ENCODE results near the gene CPPED1. TPM values are rescaled to one million over a fixed set of nuclear protein-coding genes. Genes with fewer than 3 reads are reported as not detected.

Gene CPPED1
- total RNA-seq, 1 donor from 2014 or later = 9.7 TPM

GRCh38 chr16:12752159-12752558 is 51.5 kb downstream of the CPPED1 start:
- Histone ChIP-seq H3K9ac (no peak overlapping the region), H3K4me1 (peaks cover 7% of the 10 kb centered on the region), H3K4me2 (no peak overlapping the region), H3K79me2 (ENCODE audit: low read depth) (no peaks in the 10 kb centered on the region), H4K20me1 (ENCODE audit: low read depth) (no peaks in the 10 kb centered on the region), H3K36me3 (no peaks in the 10 kb centered on the region), H3F3A (ENCODE audit: low read depth) (no peaks in the 10 kb centered on the region), H3K9me3 (ENCODE audit: low read depth) (no peaks in the 10 kb centered on the region), H3K27me3 (no peaks in the 10 kb centered on the region), H3K4me3 (no peak overlapping the region), H2AFZ (replicated peaks) (no peak overlapping the region), H3K27ac (no peak overlapping the region)
- DNase-seq (ENCODE audit: low spot score) = no peak
- Mint-ChIP-seq H3K9me3 (no peaks in the 10 kb centered on the region), H3K27ac (no peak overlapping the region), H3K36me3 (no peaks in the 10 kb centered on the region), H3K27me3 (ENCODE audit: insufficient read depth, low read depth) (peaks cover 6% of the 10 kb centered on the region), H3K4me1 (peaks cover 21% of the 10 kb centered on the region), H3K4me3 (no peak overlapping the region)
- no peak for TF ChIP-seq EZH2phosphoT487 (IDR thresholded peaks at IDR 0.05)
- no peak for TF ChIP-seq EZH2 (IDR thresholded peaks at IDR 0.05)
- TF ChIP-seq CTCF (IDR thresholded peaks at IDR 0.05) = no peak

GRCh38 chr16:12750554-12750918 is 53.2 kb downstream of the CPPED1 start:
- Histone ChIP-seq H4K20me1 (ENCODE audit: low read depth) (no peaks in the 10 kb centered on the region), H3K9ac (no peak overlapping the region), H3K9me3 (ENCODE audit: low read depth) (no peaks in the 10 kb centered on the region), H3K79me2 (ENCODE audit: low read depth) (no peaks in the 10 kb centered on the region), H3K4me2 (no peak overlapping the region), H3F3A (ENCODE audit: low read depth) (no peaks in the 10 kb centered on the region), H3K27ac (no peak overlapping the region), H3K4me3 (no peak overlapping the region), H3K27me3 (no peaks in the 10 kb centered on the region), H3K4me1 (peaks cover 7% of the 10 kb centered on the region), H3K36me3 (no peaks in the 10 kb centered on the region), H2AFZ (replicated peaks) (no peak overlapping the region)
- no peak for TF ChIP-seq EZH2phosphoT487 (IDR thresholded peaks at IDR 0.05)
- no peak for TF ChIP-seq EZH2 (IDR thresholded peaks at IDR 0.05)
- TF ChIP-seq CTCF (IDR thresholded peaks at IDR 0.05) = no peak
- Mint-ChIP-seq H3K27ac (no peak overlapping the region), H3K27me3 (ENCODE audit: insufficient read depth, low read depth) (peaks cover 6% of the 10 kb centered on the region), H3K36me3 (no peaks in the 10 kb centered on the region), H3K4me3 (no peak overlapping the region), H3K9me3 (peaks cover 5% of the 10 kb centered on the region), H3K4me1 (peaks cover 21% of the 10 kb centered on the region)
- DNase-seq (ENCODE audit: low spot score) = no peak

GRCh38 chr16:12749076-12749475 is 54.6 kb downstream of the CPPED1 start:
- Mint-ChIP-seq H3K4me1 (peaks cover 21% of the 10 kb centered on the region), H3K9me3 (peaks cover 18% of the 10 kb centered on the region), H3K36me3 (no peaks in the 10 kb centered on the region), H3K27ac (no peak overlapping the region), H3K4me3 (no peak overlapping the region), H3K27me3 (ENCODE audit: insufficient read depth, low read depth) (peaks cover 4% of the 10 kb centered on the region)
- Histone ChIP-seq H3K79me2 (ENCODE audit: low read depth) (no peaks in the 10 kb centered on the region), H3K4me3 (no peak overlapping the region), H3K4me1 (peaks cover 7% of the 10 kb centered on the region), H4K20me1 (ENCODE audit: low read depth) (no peaks in the 10 kb centered on the region), H3K9me3 (ENCODE audit: low read depth) (no peaks in the 10 kb centered on the region), H3K4me2 (no peak overlapping the region), H3K27me3 (no peaks in the 10 kb centered on the region), H3F3A (ENCODE audit: low read depth) (no peaks in the 10 kb centered on the region), H3K9ac (no peak overlapping the region), H3K27ac (no peak overlapping the region), H2AFZ (replicated peaks) (no peak overlapping the region), H3K36me3 (no peaks in the 10 kb centered on the region)
- TF ChIP-seq CTCF (IDR thresholded peaks at IDR 0.05) = no peak
- TF ChIP-seq EZH2phosphoT487 (IDR thresholded peaks at IDR 0.05) = no peak
- no peak for TF ChIP-seq EZH2 (IDR thresholded peaks at IDR 0.05)
- no peak for DNase-seq (ENCODE audit: low spot score)
